Glutamatergic neuron (in vitro differentiated cells): Measurements from ENCODE around the gene PNKD. TPM values are rescaled to one million over a fixed set of nuclear protein-coding genes. Genes with fewer than 3 reads are reported as not detected.

Experiments
- DNase-seq: peaks from one replicate; pipeline ENCODE4 v3.0.0; 2022
- H3K27ac Mint-ChIP-seq: one replicate; pipeline ENCODE4 v1.8.0; 2020; ENCODE audit warnings: mild to moderate bottlenecking, mixed read lengths, inconsistent platforms; ENCODE audit not compliant: unreplicated experiment
- H3K27me3 Mint-ChIP-seq: one replicate; pipeline ENCODE4 v1.8.0; 2020; ENCODE audit warnings: mild to moderate bottlenecking, moderate library complexity, mixed read lengths, inconsistent platforms; ENCODE audit not compliant: unreplicated experiment
- H3K36me3 Mint-ChIP-seq: one replicate; pipeline ENCODE4 v1.8.0; 2020; ENCODE audit warnings: mild to moderate bottlenecking, mixed read lengths, inconsistent platforms; ENCODE audit not compliant: unreplicated experiment
- H3K4me1 Mint-ChIP-seq: one replicate; pipeline ENCODE4 v1.8.0; 2020; ENCODE audit warnings: mild to moderate bottlenecking, low read depth, mixed read lengths, inconsistent platforms; ENCODE audit not compliant: unreplicated experiment
- H3K4me3 Mint-ChIP-seq: one replicate; pipeline ENCODE4 v1.8.0; 2020; ENCODE audit warnings: mild to moderate bottlenecking, mixed read lengths, inconsistent platforms; ENCODE audit not compliant: unreplicated experiment
- H3K9me3 Mint-ChIP-seq: one replicate; pipeline ENCODE4 v1.8.0; 2020; ENCODE audit warnings: mild to moderate bottlenecking, moderate library complexity, mixed read lengths, inconsistent platforms; ENCODE audit not compliant: unreplicated experiment
- total RNA-seq: library from RNA; stranded (reverse); fragmentation: NEBNext Ultra II Directional; extraction: Animal tissue kit (Norgen Biotek cat#: 25700); gene quantifications from one replicate; pipeline ENCODE4 v1.2.1, GENCODE V29; 2021; ENCODE audit not compliant: unreplicated experiment
- TF ChIP-seq, protein P1 (sequence below): fragments of 200-600 bp; sonication (generic); IDR thresholded peaks from one replicate; pipeline ENCODE4 v1.5.0; 2021; ENCODE audit not compliant: partially characterized antibody, unreplicated experiment

Gene PNKD
- total RNA-seq, 1 donor from 2014 or later, result 44.2 TPM

DNA sequence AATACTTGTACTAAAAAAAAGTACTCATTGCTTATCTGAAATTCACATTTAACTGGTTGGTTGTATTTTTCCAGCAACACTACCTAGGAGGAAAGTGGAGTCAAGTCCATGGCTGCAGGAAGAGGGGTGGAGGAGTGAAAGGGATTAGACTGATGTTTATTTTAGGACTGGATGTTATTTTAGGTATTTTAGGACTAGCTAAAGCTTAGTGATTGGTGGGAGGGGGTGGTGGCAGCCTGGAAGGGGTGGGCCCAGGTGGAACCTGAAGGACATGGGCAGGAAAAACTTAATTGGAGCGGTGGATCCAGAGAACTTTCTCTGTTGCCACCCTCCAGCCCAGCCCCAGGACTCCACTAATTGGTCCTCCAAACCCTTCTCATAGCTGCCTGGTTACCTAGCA is 25.9 kb downstream of the PNKD start:
- Mint-ChIP-seq H3K4me3 (no peak overlapping the region), H3K4me1 (peaks cover 2% of the 10 kb centered on the region)
- TF ChIP-seq, protein P1, sequence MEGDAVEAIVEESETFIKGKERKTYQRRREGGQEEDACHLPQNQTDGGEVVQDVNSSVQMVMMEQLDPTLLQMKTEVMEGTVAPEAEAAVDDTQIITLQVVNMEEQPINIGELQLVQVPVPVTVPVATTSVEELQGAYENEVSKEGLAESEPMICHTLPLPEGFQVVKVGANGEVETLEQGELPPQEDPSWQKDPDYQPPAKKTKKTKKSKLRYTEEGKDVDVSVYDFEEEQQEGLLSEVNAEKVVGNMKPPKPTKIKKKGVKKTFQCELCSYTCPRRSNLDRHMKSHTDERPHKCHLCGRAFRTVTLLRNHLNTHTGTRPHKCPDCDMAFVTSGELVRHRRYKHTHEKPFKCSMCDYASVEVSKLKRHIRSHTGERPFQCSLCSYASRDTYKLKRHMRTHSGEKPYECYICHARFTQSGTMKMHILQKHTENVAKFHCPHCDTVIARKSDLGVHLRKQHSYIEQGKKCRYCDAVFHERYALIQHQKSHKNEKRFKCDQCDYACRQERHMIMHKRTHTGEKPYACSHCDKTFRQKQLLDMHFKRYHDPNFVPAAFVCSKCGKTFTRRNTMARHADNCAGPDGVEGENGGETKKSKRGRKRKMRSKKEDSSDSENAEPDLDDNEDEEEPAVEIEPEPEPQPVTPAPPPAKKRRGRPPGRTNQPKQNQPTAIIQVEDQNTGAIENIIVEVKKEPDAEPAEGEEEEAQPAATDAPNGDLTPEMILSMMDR, result no peak

DNA sequence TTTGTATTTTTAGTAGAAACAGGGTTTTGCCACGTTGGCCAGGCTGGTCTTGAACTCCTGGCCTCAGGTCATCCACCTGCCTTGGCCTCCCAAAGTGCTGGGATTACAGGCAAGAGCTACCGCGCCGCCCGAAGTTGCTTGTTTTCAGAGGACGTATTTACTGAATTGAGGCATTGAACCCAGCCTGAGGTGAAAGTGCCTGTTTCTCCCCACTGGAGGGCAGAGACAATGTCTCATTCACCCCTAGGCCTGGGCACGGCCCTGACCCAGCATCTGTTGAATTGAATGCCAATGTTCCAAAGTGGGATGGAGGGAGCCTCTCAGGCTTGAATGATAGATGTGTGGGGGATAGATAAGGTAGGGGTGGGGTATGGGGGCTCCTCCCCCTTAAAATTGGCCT is 26.5 kb downstream of the PNKD start:
- TF ChIP-seq, protein P1, result no peak
- DNase-seq, result no peak
- H3K9me3 Mint-ChIP-seq, result peaks cover 3% of the 10 kb centered on the region
- H3K4me1 Mint-ChIP-seq, result peaks cover 2% of the 10 kb centered on the region
- no peak overlapping the region for H3K27ac Mint-ChIP-seq
- H3K36me3 Mint-ChIP-seq, result no peaks in the 10 kb centered on the region
- H3K27me3 Mint-ChIP-seq, result peaks cover 2% of the 10 kb centered on the region
- H3K4me3 Mint-ChIP-seq, result no peak overlapping the region

More for the DNA sequence above, 25.9 kb downstream of the PNKD start:
- Mint-ChIP-seq H3K9me3 (peaks cover 3% of the 10 kb centered on the region), H3K27ac (no peak overlapping the region), H3K36me3 (no peaks in the 10 kb centered on the region), H3K27me3 (peaks cover 2% of the 10 kb centered on the region)
- no peak for DNase-seq

DNA sequence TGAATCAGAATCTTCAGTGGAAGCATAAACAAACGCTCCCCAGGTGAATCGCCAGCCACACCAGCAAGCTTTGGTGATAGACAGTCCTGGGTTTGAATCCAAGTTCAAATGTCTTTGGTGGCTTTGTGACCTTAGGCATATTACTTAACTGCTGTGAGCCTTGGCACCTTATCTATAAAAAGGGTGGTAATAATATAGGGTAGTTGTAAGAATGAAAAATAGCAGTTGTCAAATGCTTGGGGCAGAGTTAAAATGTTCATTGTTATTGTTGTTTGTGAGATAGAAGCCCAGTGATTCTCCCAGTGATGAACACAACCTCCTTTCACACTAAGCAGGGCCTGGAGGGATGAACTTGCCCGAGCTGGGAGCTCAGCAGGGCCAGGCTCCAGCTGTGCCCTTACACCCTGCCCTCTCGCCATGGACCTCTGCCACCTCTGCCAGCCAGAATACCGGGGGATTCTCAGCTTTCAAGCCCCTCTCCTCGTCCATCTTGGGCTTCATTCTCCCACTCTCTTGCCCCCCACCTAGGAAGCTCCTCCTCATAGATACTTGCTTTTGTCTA is 28.1 kb downstream of the PNKD start:
- TF ChIP-seq, protein P1, result no peak
- no peaks in the 10 kb centered on the region for H3K4me1 Mint-ChIP-seq
- no peak overlapping the region for H3K4me3 Mint-ChIP-seq
- H3K9me3 Mint-ChIP-seq, result no peaks in the 10 kb centered on the region
- H3K27ac Mint-ChIP-seq, result no peak overlapping the region
- DNase-seq, result no peak
- H3K36me3 Mint-ChIP-seq, result no peaks in the 10 kb centered on the region
- H3K27me3 Mint-ChIP-seq, result no peaks in the 10 kb centered on the region

DNA sequence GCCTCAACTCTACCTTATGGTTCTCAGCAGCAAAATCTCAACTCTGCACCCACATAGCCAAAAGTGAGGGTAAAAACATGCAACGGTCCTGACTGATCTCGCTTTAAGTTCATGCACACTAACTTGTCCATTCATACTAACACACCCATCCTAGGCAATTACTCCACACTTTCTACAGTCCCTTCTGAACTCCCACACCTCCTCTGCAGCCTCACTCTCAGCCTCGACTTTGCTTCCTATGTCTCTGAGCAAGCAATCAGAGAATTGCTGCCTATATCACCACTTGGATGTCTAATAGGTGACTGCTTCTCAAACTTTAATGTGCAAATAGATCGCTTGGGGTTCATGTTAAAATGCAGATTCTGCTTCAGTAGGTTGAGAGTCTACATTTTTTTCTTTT is 29.8 kb downstream of the PNKD start:
- H3K36me3 Mint-ChIP-seq, result no peaks in the 10 kb centered on the region
- no peak overlapping the region for H3K27ac Mint-ChIP-seq
- no peak for DNase-seq
- no peaks in the 10 kb centered on the region for H3K4me1 Mint-ChIP-seq
- H3K9me3 Mint-ChIP-seq, result no peaks in the 10 kb centered on the region
- no peak overlapping the region for H3K4me3 Mint-ChIP-seq
- H3K27me3 Mint-ChIP-seq, result no peaks in the 10 kb centered on the region
- TF ChIP-seq, protein P1, result no peak

DNA sequence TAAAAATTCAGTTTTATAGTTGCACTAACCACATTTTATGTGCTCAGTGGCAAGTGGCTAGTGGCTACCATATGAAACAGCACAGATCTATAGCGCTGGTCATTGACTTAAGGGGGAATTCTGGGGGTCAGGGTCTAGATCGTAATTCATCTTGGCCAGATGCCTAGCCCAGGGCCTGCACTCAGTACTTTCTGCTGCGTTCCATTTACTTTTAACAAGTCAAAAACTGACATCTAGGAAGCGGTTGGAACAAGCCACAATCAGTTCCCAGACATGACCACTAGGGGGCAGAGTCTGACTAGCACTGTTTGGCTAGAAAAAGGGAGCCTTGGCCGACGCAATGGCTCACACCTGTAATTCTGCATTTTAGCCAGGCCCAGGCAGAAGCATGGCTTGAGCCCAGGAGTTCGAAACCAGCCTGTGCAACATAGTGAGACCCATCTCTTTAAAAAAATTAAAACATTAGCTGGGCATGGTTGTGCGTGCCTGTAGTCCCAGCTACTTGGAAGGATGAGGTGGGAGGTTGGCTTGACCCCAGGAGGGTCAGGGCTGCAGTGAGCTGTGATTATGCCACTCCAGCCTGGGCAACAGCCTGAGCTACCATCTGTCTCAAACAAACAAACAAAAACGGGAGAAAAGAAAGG is 31.0 kb downstream of the PNKD start:
- TF ChIP-seq, protein P1, result peak; percentile 98
- Mint-ChIP-seq H3K4me1 (no peaks in the 10 kb centered on the region), H3K27ac (no peak overlapping the region)

More for the DNA sequence above, 31.0 kb downstream of the PNKD start:
- Mint-ChIP-seq H3K27me3 (peaks cover 1% of the 10 kb centered on the region), H3K9me3 (no peaks in the 10 kb centered on the region), H3K4me3 (no peak overlapping the region), H3K36me3 (no peaks in the 10 kb centered on the region)
- peak; percentile 88 for DNase-seq
